ENCODE data around the gene FRMD4B.

FRMD4B gene

DNA sequence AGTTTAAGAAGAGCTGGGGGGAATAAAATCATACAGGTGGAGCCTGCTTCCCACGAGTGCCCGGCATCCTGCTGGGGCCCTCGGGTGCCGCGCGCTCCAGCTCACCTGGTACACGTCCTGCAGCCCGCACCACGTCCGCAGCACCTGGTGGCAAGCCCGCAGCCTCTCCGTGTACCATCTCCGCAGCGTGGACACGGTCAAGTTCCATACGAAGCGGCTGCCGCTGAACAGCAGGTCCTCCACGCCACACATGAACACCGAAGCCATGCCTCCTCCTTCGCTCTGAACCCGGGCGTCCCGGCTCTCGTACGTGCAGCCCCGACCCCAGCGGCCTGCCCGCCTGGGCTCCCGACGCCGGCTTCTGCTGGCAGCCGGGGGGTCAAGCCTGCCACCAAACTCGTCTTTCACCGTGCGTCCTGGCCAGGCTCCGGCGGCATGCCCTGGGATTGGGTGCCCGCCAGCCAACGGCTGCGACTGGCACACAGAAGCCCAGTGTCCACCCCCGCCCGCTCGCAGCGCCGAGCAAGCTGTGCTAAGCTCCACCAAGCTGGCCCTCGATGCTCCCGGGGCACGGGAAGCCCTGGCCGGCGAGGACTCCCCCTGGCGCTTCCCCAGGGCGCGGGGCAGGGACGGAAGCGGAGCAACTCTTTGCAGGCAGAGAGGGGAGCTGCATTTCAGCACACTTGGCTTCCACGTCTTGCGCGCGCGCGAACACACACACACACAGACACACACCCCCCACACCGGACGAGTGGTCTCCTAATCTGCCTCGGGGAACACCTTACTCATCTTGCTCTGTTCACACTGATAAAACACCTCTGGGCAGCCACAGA is at the start of gene FRMD4B:
TSS of gene FRMD4B (minus strand) at position 366 of the 833 bp plus-strand sequence. CDS start at position 267, 99 bp downstream.
- peak; percentile 34 to 97 (median 85) for DNase-seq

- DNase-seq = peak in 1 of 51 donors; percentile 44
Measured at GRCh38 chr3:69433969-69434325, 48.1 kb upstream of the FRMD4B start.

- peak in 1 of 51 donors; percentile 10 for DNase-seq
Measured at GRCh38 chr3:69433121-69433968, 47.5 kb upstream of the FRMD4B start.

- DNase-seq = no peak
Measured at GRCh38 chr3:69428657-69429255, 42.9 kb upstream of the FRMD4B start.

DNA sequence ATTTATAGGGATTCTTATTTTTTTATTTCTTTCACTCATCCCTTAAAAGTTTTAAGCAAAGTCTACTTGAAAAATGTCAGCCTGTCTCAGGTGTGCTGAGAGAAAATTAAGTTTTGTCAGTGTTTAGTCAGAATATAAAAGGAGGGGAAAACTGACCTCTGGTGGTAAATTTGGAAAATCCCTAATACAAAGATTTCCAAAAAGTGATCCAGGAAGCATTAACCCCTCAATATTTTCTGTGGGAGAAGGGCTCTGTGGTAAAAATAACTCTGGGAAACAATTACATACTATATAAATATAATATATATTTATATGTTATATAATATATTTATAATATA is 41.0 kb upstream of the FRMD4B start:
- no peak for DNase-seq

DNA sequence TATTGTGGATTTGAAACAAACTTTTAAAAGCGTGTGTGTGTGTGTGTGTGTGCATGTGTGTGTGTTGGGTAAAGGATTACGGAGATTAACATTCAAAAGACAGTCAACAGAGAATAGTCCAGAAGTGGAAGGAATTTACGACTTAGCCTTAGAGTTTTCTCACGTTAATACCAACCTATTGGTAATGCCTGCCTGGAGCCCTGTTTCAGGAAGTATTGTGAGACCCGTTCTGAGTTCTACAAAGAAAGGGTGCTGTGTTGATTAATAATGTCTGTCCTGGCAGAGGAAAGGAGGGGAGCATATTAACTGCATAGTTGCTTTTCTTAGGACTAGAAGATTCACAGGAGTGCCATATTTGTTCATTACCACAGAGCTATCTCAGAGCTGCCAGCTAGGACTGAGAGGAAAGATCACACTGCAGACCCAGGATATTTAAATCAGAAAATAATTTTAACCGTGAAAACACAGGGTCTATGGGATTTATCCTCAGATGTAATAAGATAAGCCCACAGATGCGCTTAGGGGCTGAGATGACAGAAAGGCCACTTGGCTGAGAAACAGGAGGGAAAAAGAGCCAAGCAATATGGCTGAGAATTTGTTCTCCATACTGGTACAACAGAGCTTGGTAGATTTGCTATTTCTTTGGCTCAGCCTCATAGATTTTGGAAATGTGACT is 40.5 kb upstream of the FRMD4B start:
- DNase-seq = no peak

GRCh38 chr3:69425249-69425648 is 39.4 kb upstream of the FRMD4B start:
- peak in 7 of 51 donors; percentile 10 to 36 (median 15) for DNase-seq

DNA sequence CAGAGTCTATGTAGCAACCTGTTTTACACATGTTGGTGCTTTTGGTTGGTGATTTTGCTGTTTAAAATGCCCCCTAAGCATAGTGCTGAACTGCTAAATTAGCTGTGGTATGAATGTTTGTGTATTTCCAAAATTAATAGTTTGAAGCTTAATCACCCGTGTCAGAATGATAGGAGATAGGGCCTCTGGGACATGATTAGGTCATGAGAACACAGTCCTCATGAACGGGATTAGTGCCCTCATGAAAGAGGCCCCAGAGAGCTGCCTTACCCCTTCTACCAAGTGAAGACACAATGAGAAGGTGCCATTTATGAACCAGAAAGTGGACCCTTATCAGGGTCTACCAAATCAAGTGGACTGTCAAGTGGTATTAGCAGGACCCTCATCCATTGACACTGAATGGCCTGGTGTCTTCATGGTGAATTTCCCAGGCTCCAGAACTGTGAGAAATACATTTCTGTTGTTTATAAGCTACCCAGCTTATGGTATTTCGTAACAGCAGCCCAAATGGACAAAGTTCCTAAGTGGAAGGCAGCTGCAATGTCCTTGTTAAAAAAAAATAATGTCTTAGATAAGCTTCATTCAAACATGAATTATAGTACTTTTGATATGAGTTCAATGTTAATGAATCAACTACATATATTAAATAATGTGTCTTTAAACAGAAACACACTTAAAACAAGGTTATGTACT is 37.7 kb upstream of the FRMD4B start:
- no peak for DNase-seq

- DNase-seq = no peak
Measured at GRCh38 chr3:69422751-69423150, 36.9 kb upstream of the FRMD4B start.

GRCh38 chr3:69420781-69421520 is 35.1 kb upstream of the FRMD4B start:
- DNase-seq = no peak

GRCh38 chr3:69419276-69419675 is 33.4 kb upstream of the FRMD4B start:
- DNase-seq = no peak

DNA sequence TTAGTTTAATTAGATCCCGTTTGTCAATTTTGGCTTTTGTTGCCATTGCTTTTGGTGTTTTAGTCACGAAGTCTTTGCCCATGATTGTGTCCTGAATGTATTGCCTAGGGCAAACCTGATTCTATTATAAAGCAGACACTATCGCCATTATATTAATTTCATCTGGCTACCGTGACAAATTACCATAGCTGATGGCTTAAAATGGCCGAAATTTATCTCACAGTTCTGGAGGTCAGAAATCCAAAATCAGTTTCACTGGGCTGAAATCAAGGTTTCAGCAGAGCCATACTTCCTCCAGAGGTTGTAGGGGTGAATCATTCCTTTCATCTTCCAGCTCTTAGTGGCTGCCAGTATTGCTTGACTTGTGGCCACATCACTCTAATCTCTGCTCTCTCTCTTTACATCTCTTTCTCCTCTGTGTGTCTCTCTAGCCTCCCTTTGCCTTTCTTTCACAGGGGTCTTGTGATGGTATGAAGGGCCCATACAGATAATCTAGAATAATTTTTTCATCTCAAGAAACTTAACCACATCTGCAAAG is 31.7 kb upstream of the FRMD4B start:
- DNase-seq = no peak

GRCh38 chr3:69413551-69414207 is 27.8 kb upstream of the FRMD4B start:
- DNase-seq = peak in 1 of 51 donors; percentile 28

DNA sequence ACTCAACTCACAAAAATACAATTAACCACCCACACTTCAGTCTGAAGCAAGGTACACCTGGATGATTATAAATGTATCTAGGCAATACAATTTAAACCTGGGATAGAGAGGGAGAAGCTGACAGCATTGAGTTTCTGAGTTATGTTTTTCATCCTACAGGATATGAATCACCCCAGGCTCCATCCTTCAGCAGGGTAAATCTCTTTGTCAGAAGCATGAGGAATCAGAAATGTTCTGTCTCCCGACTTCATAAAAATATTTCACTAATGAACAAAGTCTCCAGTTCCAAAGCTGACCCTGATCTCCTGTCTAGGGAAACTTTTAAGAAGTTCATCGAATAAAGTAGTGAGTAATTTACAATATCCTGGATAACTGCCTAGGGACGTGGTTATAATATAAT is 25.5 kb upstream of the FRMD4B start:
- no peak for DNase-seq

DNA sequence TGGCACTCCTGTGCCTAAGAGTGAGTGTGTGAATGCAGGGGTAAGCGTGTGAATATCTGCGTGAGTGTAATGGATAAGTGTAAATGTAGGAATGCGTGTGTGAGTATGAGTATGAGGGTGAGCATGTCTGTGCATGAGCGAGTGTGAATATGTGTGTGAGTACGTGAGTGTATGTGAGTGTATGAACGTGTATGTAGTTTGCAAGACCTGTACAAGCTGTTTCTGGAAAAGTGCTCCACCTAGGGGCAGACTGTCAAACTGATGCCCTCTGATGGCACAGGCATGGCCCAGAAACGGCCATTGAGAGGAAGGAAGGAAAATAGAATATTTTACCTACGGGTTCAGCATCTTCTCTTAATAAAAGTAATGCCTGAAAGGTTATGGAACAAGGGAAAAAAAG is 24.4 kb upstream of the FRMD4B start:
- DNase-seq = peak in 38 of 51 donors; percentile 13 to 81 (median 48)

DNA sequence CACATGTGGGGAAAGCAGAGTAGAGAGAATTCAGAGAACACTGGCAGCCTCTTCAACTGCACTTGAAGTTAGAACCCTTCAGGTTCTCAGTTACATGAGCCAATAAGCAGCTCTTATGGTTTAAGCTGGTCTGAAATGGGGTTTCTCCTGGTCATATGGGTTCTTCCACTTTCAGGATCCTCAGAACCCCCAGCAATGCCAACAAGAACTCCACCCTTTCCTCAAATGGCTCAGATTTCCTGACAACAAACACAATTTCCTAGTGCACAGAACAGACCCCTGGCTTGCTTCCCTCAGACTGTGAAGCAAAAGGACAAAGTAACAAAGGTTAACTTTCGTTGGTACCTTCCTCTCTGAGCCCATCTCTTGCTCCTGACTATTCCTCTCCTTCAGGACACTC is 23.9 kb upstream of the FRMD4B start:
- DNase-seq = no peak

GRCh38 chr3:69409011-69409410 is 23.1 kb upstream of the FRMD4B start:
- DNase-seq = no peak

GRCh38 chr3:69408542-69408941 is 22.7 kb upstream of the FRMD4B start:
- no peak for DNase-seq

- DNase-seq = no peak
Measured at GRCh38 chr3:69407908-69408307, 22.0 kb upstream of the FRMD4B start.

Data from hypothalamus (tissue), 51 donors.